Liver (tissue), 9 donors: ENCODE measurements around the gene HNRNPA2B1. TPM values are rescaled to one million over a fixed set of nuclear protein-coding genes. Genes with fewer than 3 reads are reported as not detected.

Source experiments
- DNase-seq: peaks from one replicate; pipeline ENCODE4 v3.0.0-alpha.2; 2017; ENCODE audit warnings: low spot score
- H3K27ac ChIP-seq, 2 donors: one replicate each; pipeline ENCODE4 v1.7.0; 2013; ENCODE audit warnings: inconsistent platforms in 2 of 2, low read length in 2 of 2, control low read depth in 1 of 2, low read depth in 1 of 2, mild to moderate bottlenecking in 1 of 2
- H3K27me3 ChIP-seq, 4 donors: one replicate each; pipeline versions ENCODE4 v1.6.1 to v1.7.0; 2013; ENCODE audit warnings: low read length in 3 of 4, inconsistent platforms in 1 of 4, mild to moderate bottlenecking in 1 of 4, moderate library complexity in 1 of 4; ENCODE audit not compliant: control insufficient read depth in 4 of 4, insufficient read depth in 4 of 4
- H3K36me3 ChIP-seq, 4 donors: one replicate each; pipeline versions ENCODE4 v1.6.1 to v1.7.0; 2013; ENCODE audit warnings: low read length in 3 of 4, mild to moderate bottlenecking in 3 of 4, low read depth in 1 of 4, moderate library complexity in 1 of 4; ENCODE audit not compliant: control insufficient read depth in 4 of 4, insufficient read depth in 3 of 4
- H3K4me1 ChIP-seq, 4 donors: one replicate each; pipeline versions ENCODE4 v1.6.1 to v1.7.0; 2013; ENCODE audit warnings: low read length in 3 of 4, mild to moderate bottlenecking in 3 of 4, moderate library complexity in 1 of 4; ENCODE audit not compliant: control insufficient read depth in 4 of 4, insufficient read depth in 4 of 4
- H3K4me3 ChIP-seq, 3 donors: one replicate each; pipeline versions ENCODE4 v1.6.1 to v1.7.0; 2013; ENCODE audit warnings: low read length in 3 of 3, control low read depth in 1 of 3, low read depth in 1 of 3, mild to moderate bottlenecking in 1 of 3
- H3K9ac ChIP-seq, 2 donors: one replicate each; pipeline ENCODE4 v1.7.0; 2013; ENCODE audit warnings: low read length in 2 of 2, mild to moderate bottlenecking in 2 of 2, moderate library complexity in 2 of 2, control low read depth in 1 of 2, low read depth in 1 of 2
- H3K9me3 ChIP-seq, 4 donors: one replicate each; pipeline versions ENCODE4 v1.6.1 to v1.7.0; 2013; ENCODE audit warnings: low read length in 3 of 4; ENCODE audit not compliant: control insufficient read depth in 4 of 4
- ATF3 ChIP-seq: IDR thresholded peaks from 2 replicates; pipeline ENCODE4 v1.6.1; 2016; ENCODE audit warnings: antibody characterized with exemption
- CTCF ChIP-seq: fragments of 150-350 bp; IDR thresholded peaks from 2 replicates; pipeline ENCODE4 v1.5.1; 2017; ENCODE audit warnings: improper control_type of control experiment, low read depth, low read length; ENCODE audit not compliant: missing input control
- GABPA ChIP-seq, 2 donors: IDR thresholded peaks in 1 of 2; conservative IDR thresholded peaks in 1 of 2; 2 replicates each; pipeline ENCODE4 v1.6.1; 2016; ENCODE audit warnings: antibody characterized with exemption in 2 of 2, mild to moderate bottlenecking in 1 of 2, moderate library complexity in 1 of 2
- HNF4A ChIP-seq, 2 donors: conservative IDR thresholded peaks; 2 replicates each; pipeline ENCODE4 v1.6.1; 2016; ENCODE audit warnings: antibody characterized with exemption in 2 of 2, mild to moderate bottlenecking in 2 of 2
- HNF4G ChIP-seq: IDR thresholded peaks from 2 replicates; pipeline ENCODE4 v1.6.1; 2016; ENCODE audit warnings: antibody characterized with exemption
- NR2F2 ChIP-seq: IDR thresholded peaks from 2 replicates; pipeline ENCODE4 v1.6.1; 2016; ENCODE audit warnings: antibody characterized with exemption
- RAD21 ChIP-seq, 2 donors: IDR thresholded peaks; 2 replicates each; pipeline ENCODE4 v1.6.1; 2016; ENCODE audit warnings: antibody characterized with exemption in 2 of 2, mild to moderate bottlenecking in 2 of 2
- REST ChIP-seq: IDR thresholded peaks from 2 replicates; pipeline ENCODE4 v1.6.1; 2016; ENCODE audit warnings: antibody characterized with exemption, mild to moderate bottlenecking
- SP1 ChIP-seq: IDR thresholded peaks from 2 replicates; pipeline ENCODE4 v1.6.1; 2018; ENCODE audit warnings: antibody characterized with exemption, mild to moderate bottlenecking
- TAF1 ChIP-seq: conservative IDR thresholded peaks from 2 replicates; pipeline ENCODE4 v1.6.1; 2016; ENCODE audit warnings: antibody characterized with exemption, mild to moderate bottlenecking
- YY1 ChIP-seq: IDR thresholded peaks from 2 replicates; pipeline ENCODE4 v1.6.1; 2016; ENCODE audit warnings: antibody characterized with exemption, mild to moderate bottlenecking
- ZBTB33 ChIP-seq: IDR thresholded peaks from 2 replicates; pipeline ENCODE4 v1.6.1; 2016; ENCODE audit warnings: antibody characterized with exemption
- WGBS: extraction: QIAGEN DNeasy Blood & Tissue Kit; methylation state at CpG from one replicate; pipeline ENCODE4 v1.1.7; 2013; 5-methylcytosine and 5-hydroxymethylcytosine counted together
- polyA plus RNA-seq, 2 donors: library from polyadenylated mRNA; stranded (reverse) in 1 of 2; unstranded in 1 of 2; fragments of 200-250 nt in 1 of 2; fragments of >200 nt in 1 of 2; fragmentation: Nextera tagmentation in 1 of 2; extraction: Ambion mirVana in 1 of 2; gene quantifications; one replicate each; pipeline versions ENCODE4 v1.2.1 to v1.2.3, GENCODE V29; 2013 to 2015
- total RNA-seq, 2 donors: library from RNA; depleted of rRNA; stranded (reverse); fragments of >200 nt; gene quantifications; one replicate each; pipeline ENCODE4 v1.2.3, GENCODE V29; 2014
- donor health status: healthy.
- donor health status: healthy.
- donor health status: healthy.
- donor health status: healthy.
- donor health status: healthy.

HNRNPA2B1 gene
- total and polyA plus RNA-seq, 4 donors: 128 to 295 (median 181) TPM

- no peaks in the 10 kb centered on the region for H3K9me3 ChIP-seq
- no peaks in the 10 kb centered on the region for H3K36me3 ChIP-seq
- H3K27me3 ChIP-seq: peaks cover 0 to 3% (median 0%) of the 10 kb centered on the region in 4 donors
- 64% methylated on average over 8 of the region's 8 CpGs for WGBS
- H3K9ac ChIP-seq: peak overlapping the region in 1 of 2 donors; percentile 9
- no peak for DNase-seq
- no peak overlapping the region for H3K27ac ChIP-seq
- no peak for TF ChIP-seq HNF4G
- TF ChIP-seq CTCF: no peak
- TF ChIP-seq TAF1: no peak
- TF ChIP-seq HNF4A (conservative IDR thresholded peaks at IDR 0.05): no peak
- TF ChIP-seq GABPA (IDR thresholded peaks at IDR 0.05 in 1 of 2, conservative IDR thresholded peaks at IDR 0.05 in 1 of 2): no peak
- no peak for TF ChIP-seq NR2F2
- TF ChIP-seq ATF3: no peak
- TF ChIP-seq YY1: no peak
- no peak for TF ChIP-seq SP1
- TF ChIP-seq REST: no peak
- TF ChIP-seq ZBTB33: no peak
- no peak for TF ChIP-seq RAD21 (IDR thresholded peaks at IDR 0.05)
- no peak overlapping the region for H3K4me3 ChIP-seq
- peaks cover 0 to 10% (median 9%) of the 10 kb centered on the region in 4 donors for H3K4me1 ChIP-seq
Observed at GRCh38 chr7:26155531-26156375, 44.8 kb downstream of the HNRNPA2B1 start.
